IMR-90 (cell line): ENCODE results near the gene ABHD2. TPM values are rescaled to one million over a fixed set of nuclear protein-coding genes. Genes with fewer than 3 reads are reported as not detected.

Experiments
- ATAC-seq: fragments of 200-7000 bp; cut with Tn5 transposase; 2 replicates; pipeline ENCODE4 v1.9.1; 2020; ENCODE audit warnings: low read depth, mild to moderate bottlenecking, moderate library complexity
- BruUV-seq: library from RNA; stranded (reverse); fragments of 400-500 nt; replicated peaks from 2 replicates; lab custom pipeline; 2021; lab: Mats Ljungman, UMichigan
- CTCF ChIA-PET: fragments of 300-600 bp; formaldehyde crosslinking; extraction: SDS; loops from one replicate; lab custom pipeline; 2021; ENCODE audit warnings: antibody characterized with exemption; lab: Yijun Ruan, JAX
- POLR2A ChIA-PET: fragments of 300-600 bp; sonication (Branson Sonifier 250); formaldehyde crosslinking; loops from one replicate; lab custom pipeline; 2022; ENCODE audit warnings: antibody characterized with exemption; ENCODE audit not compliant: unreplicated experiment; lab: Charles Lee
- DNase-seq: peaks from one replicate; pipeline ENCODE4 v3.0.0; 2013
- H2AFZ ChIP-seq: replicated peaks from 2 replicates; pipeline ENCODE3; 2013; ENCODE audit warnings: low read length, mild to moderate bottlenecking; ENCODE audit not compliant: poor library complexity
- H2AK5ac ChIP-seq: 2 replicates; pipeline ENCODE4 v1.6.1; 2013; ENCODE audit warnings: low read depth, low read length, inconsistent platforms
- H2AK9ac ChIP-seq: replicated peaks from 2 replicates; pipeline ENCODE3; 2013; ENCODE audit warnings: mild to moderate bottlenecking, low read depth, low read length, moderate library complexity; ENCODE audit not compliant: poor library complexity
- H2BK120ac ChIP-seq: 2 replicates; pipeline ENCODE4 v1.6.1; 2013; ENCODE audit warnings: low read depth, low read length, inconsistent platforms
- H2BK15ac ChIP-seq: 3 replicates; pipeline ENCODE4 v1.6.1; 2013; ENCODE audit warnings: low read depth, low read length, inconsistent platforms
- H2BK20ac ChIP-seq: 2 replicates; pipeline ENCODE4 v1.6.1; 2013; ENCODE audit warnings: low read depth, mild to moderate bottlenecking, inconsistent platforms, low read length, moderate library complexity
- H2BK5ac ChIP-seq: 2 replicates; pipeline ENCODE4 v1.6.1; 2013; ENCODE audit warnings: mild to moderate bottlenecking, low read depth, low read length, inconsistent platforms; ENCODE audit not compliant: poor library complexity, severe bottlenecking
- H3K14ac ChIP-seq: replicated peaks from 2 replicates; pipeline ENCODE4 v1.6.1; 2013; ENCODE audit warnings: low read depth, low read length, inconsistent platforms
- H3K18ac ChIP-seq: 2 replicates; pipeline ENCODE4 v1.6.1; 2013; ENCODE audit warnings: low read depth, low read length, control low read depth
- H3K23ac ChIP-seq: 2 replicates; pipeline ENCODE4 v1.6.1; 2013; ENCODE audit warnings: low read depth, low read length, inconsistent platforms
- H3K27ac ChIP-seq: 2 replicates; pipeline ENCODE4 v1.5.1; 2013; ENCODE audit warnings: mild to moderate bottlenecking, control low read depth, low read length; ENCODE audit not compliant: insufficient read depth
- H3K27me3 ChIP-seq: 2 replicates; pipeline ENCODE4 v1.6.1; 2013; ENCODE audit warnings: low read length; ENCODE audit not compliant: control insufficient read depth, insufficient read depth
- H3K36me3 ChIP-seq: 2 replicates; pipeline ENCODE4 v1.6.1; 2013; ENCODE audit warnings: low read length, mixed read lengths; ENCODE audit not compliant: control insufficient read depth, insufficient read depth
- H3K4ac ChIP-seq: 2 replicates; pipeline ENCODE4 v1.6.1; 2013; ENCODE audit warnings: low read depth, low read length, inconsistent platforms
- H3K4me1 ChIP-seq: 2 replicates; pipeline ENCODE4 v1.6.1; 2013; ENCODE audit warnings: low read length, mixed read lengths; ENCODE audit not compliant: control insufficient read depth, insufficient read depth
- H3K4me2 ChIP-seq: 2 replicates; pipeline ENCODE4 v1.6.1; 2013; ENCODE audit warnings: low read depth, mild to moderate bottlenecking, control low read depth, low read length, moderate library complexity
- H3K4me3 ChIP-seq: 2 replicates; pipeline ENCODE4 v1.5.1; 2013; ENCODE audit warnings: low read depth, mild to moderate bottlenecking, control low read depth, low read length, moderate library complexity; ENCODE audit not compliant: insufficient read depth
- H3K56ac ChIP-seq: 2 replicates; pipeline ENCODE4 v1.6.1; 2013; ENCODE audit warnings: low read length, inconsistent platforms; ENCODE audit not compliant: insufficient read depth; ENCODE audit errors: extremely low read depth
- H3K79me1 ChIP-seq, 2 experiments: 2 replicates each; pipeline ENCODE4 v1.6.1; 2013; ENCODE audit warnings: low read length in 2 of 2, inconsistent platforms in 1 of 2, low read depth in 1 of 2
- H3K9ac ChIP-seq: 2 replicates; pipeline ENCODE4 v1.6.1; 2013; ENCODE audit warnings: low read depth, low read length, control low read depth
- H3K9me1 ChIP-seq: 2 replicates; pipeline ENCODE4 v1.6.1; 2013; ENCODE audit warnings: low read length, inconsistent platforms; ENCODE audit not compliant: insufficient read depth
- H3K9me3 ChIP-seq: 2 replicates; pipeline ENCODE4 v1.6.1; 2013; ENCODE audit warnings: low read length; ENCODE audit not compliant: control insufficient read depth, insufficient read depth
- H4K20me1 ChIP-seq: 2 replicates; pipeline ENCODE4 v1.6.1; 2013; ENCODE audit warnings: low read length, inconsistent platforms; ENCODE audit not compliant: insufficient read depth
- H4K5ac ChIP-seq: 2 replicates; pipeline ENCODE4 v1.6.1; 2013; ENCODE audit warnings: mild to moderate bottlenecking, low read depth, low read length, control low read depth
- H4K8ac ChIP-seq, 2 experiments: 2 replicates each; pipeline ENCODE4 v1.6.1; 2013; ENCODE audit warnings: low read depth in 2 of 2, low read length in 2 of 2, control low read depth in 1 of 2, inconsistent platforms in 1 of 2
- H4K91ac ChIP-seq: 2 replicates; pipeline ENCODE4 v1.6.1; 2013; ENCODE audit warnings: low read depth, low read length, inconsistent platforms; ENCODE audit not compliant: insufficient read depth
- CTCF ChIP-seq: conservative IDR thresholded peaks from 2 replicates; pipeline ENCODE4 v1.5.1; 2012; ENCODE audit warnings: mild to moderate bottlenecking, low read depth, low read length, improper control_type of control experiment
- RAD21 ChIP-seq: IDR thresholded peaks from 2 replicates; pipeline ENCODE4 v1.6.1; 2012; ENCODE audit warnings: low read length, improper control_type of control experiment
- WGBS, 2 experiments: methylation state at CpG; one replicate each; pipeline versions ENCODE4 v1.1.5 to v1.1.7; 2013; ENCODE audit warnings: missing lambda C conversion rate in 2 of 2; ENCODE audit not compliant: insufficient read length in 1 of 2; ENCODE audit errors: extremely low coverage in 2 of 2; 5-methylcytosine and 5-hydroxymethylcytosine counted together
- dilution Hi-C: fragments of 300-500 bp; cut with HindIII; formaldehyde crosslinking; loops from one replicate; pipeline ENCODE4 v1.14.3; 2018; ENCODE audit warnings: low sequenced_read_pairs; ENCODE audit not compliant: unreplicated experiment
- in situ Hi-C: fragments of 300-500 bp; cut with MboI; formaldehyde crosslinking; loops from 3 replicates; pipeline ENCODE4 v1.14.3; 2019; ENCODE audit warnings: low sequenced_read_pairs, inconsistent platforms, mixed read lengths
- intact Hi-C: fragments of 100-400 bp; cut with micrococcal nuclease; formaldehyde crosslinking; loops from 2 replicates; pipeline ENCODE4 v1.10.0; 2022
- polyA plus RNA-seq, 3 experiments: library from polyadenylated mRNA; depleted of rRNA; stranded (reverse); fragments of >200 nt; gene quantifications; 2 replicates each; pipeline ENCODE4 v1.2.3, GENCODE V29; 2012; ENCODE audit warnings: low replicate concordance in 1 of 3
- total RNA-seq: library from RNA; depleted of rRNA; stranded (reverse); fragments of >200 nt; gene quantifications from 2 replicates; pipeline ENCODE4 v1.2.3, GENCODE V29; 2012

The ABHD2 gene
- total and polyA plus RNA-seq, 2 of the 4 experiments (the other 2 are of a cell fraction), result 31.2 to 62.9 TPM

- no peak overlapping the region; the same call in 1 of the 2 replicates for H3K9ac ChIP-seq
- H3K36me3 ChIP-seq, result no peaks in the 10 kb centered on the region; the same call in 1 of the 2 replicates
- ChIA-PET CTCF (no interaction called here), POLR2A (interaction anchor here (1.0 kb wide), 1 partner anchor 78 kb away, joined by 3 read pairs; the partner anchor contains the start of gene ABHD2)
- no CpG with 5 or more reads among the region's 2 CpGs for WGBS, 2 experiments
- no peaks in the 10 kb centered on the region for H4K20me1 ChIP-seq
- ATAC-seq, result peak; percentile 52; the same call in 1 of the 2 replicates
- no peak overlapping the region for H2AFZ ChIP-seq
- H2AK5ac ChIP-seq, result no peak overlapping the region
- no peaks in the 10 kb centered on the region for H3K9me3 ChIP-seq
- dilution Hi-C loops (no loop called here), intact Hi-C loops (no loop called here), in situ Hi-C loops (loop anchor here (25.0 kb wide), 1 partner anchor 503 kb away; no protein-coding TSS in a partner anchor)
- no peak overlapping the region for H3K56ac ChIP-seq
- H3K4ac ChIP-seq, result no peak overlapping the region
- no peak overlapping the region for H3K4me3 ChIP-seq
- H3K23ac ChIP-seq, result no peak overlapping the region
- no peak overlapping the region for H2BK5ac ChIP-seq
- BruUV-seq, result no TSS peak
- H2BK120ac ChIP-seq, result no peak overlapping the region
- peak; percentile 29 for DNase-seq
- no peak overlapping the region for H2BK15ac ChIP-seq
- no peak overlapping the region for H2BK20ac ChIP-seq
- no peak overlapping the region for H2AK9ac ChIP-seq
- peaks cover 16% of the 10 kb centered on the region for H3K4me1 ChIP-seq
- H3K4me2 ChIP-seq, result peak overlapping the region; percentile 32; the same call in 1 of the 2 replicates
- H3K79me1 ChIP-seq, result peaks cover 14 to 32% of the 10 kb centered on the region in 2 experiments
- H4K8ac ChIP-seq, result no peak overlapping the region
- H3K27me3 ChIP-seq, result no peaks in the 10 kb centered on the region
- no peak overlapping the region for H4K5ac ChIP-seq
- H3K14ac ChIP-seq, result no peak overlapping the region
- TF ChIP-seq RAD21 (no peak), CTCF (no peak)
- H4K91ac ChIP-seq, result no peak overlapping the region
- H3K27ac ChIP-seq, result peak overlapping the region; percentile 17; the same call in 1 of the 2 replicates
- H3K18ac ChIP-seq, result no peak overlapping the region
- peaks cover 13% of the 10 kb centered on the region for H3K9me1 ChIP-seq
These were observed 77.4 kb downstream of the ABHD2 start for GRCh38 chr15:89165677-89166076.
